22Rv1 (cell line): Measurements from ENCODE around the gene ACMSD.

Experiments used
- H3K27ac ChIP-seq: fragments of 450-650 bp; 2 replicates; pipeline ENCODE4 v1.5.1; 2017
- CTCF ChIP-seq: fragments of 450-650 bp; IDR thresholded peaks from 2 replicates; pipeline ENCODE4 v1.5.1; 2017; ENCODE audit warnings: mild to moderate bottlenecking
- ZFX ChIP-seq: fragments of 450-650 bp; IDR thresholded peaks from 2 replicates; pipeline ENCODE4 v1.6.1; 2017; ENCODE audit warnings: antibody characterized with exemption, borderline replicate concordance

The ACMSD gene

GRCh38 chr2:134946073-134946472 is 107.7 kb downstream of the ACMSD start:
- no peak overlapping the region for H3K27ac ChIP-seq
- TF ChIP-seq CTCF (no peak), ZFX (no peak)

- no peak overlapping the region for H3K27ac ChIP-seq
- TF ChIP-seq CTCF (no peak), ZFX (no peak)
Measured at GRCh38 chr2:134949981-134950708, 111.7 kb downstream of the ACMSD start.

GRCh38 chr2:134950886-134951285 is 112.5 kb downstream of the ACMSD start:
- H3K27ac ChIP-seq: no peak overlapping the region
- TF ChIP-seq ZFX (no peak), CTCF (no peak)
